ENCODE data around the gene ZMIZ1.

Gene ZMIZ1

GRCh38 chr10:79314761-79315601 lies 246.2 kb downstream of the ZMIZ1 start:
- no peak for DNase-seq

DNA sequence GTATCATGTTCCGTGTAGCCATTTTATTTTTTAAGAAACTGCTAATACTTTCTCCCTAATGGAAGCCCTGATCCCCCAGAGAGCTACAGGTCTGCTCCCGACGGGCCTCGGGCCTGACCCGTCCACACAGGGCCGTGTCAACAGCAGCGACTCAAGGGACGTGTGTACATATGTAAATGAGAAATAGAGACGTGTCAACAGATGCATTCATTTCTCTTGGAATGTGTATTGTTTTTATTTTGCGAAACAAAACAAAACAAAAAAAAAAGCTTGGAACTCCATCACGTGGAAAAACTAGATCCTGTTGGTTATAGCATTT lies 246.8 kb downstream of the ZMIZ1 start:
- no peak for DNase-seq

DNA sequence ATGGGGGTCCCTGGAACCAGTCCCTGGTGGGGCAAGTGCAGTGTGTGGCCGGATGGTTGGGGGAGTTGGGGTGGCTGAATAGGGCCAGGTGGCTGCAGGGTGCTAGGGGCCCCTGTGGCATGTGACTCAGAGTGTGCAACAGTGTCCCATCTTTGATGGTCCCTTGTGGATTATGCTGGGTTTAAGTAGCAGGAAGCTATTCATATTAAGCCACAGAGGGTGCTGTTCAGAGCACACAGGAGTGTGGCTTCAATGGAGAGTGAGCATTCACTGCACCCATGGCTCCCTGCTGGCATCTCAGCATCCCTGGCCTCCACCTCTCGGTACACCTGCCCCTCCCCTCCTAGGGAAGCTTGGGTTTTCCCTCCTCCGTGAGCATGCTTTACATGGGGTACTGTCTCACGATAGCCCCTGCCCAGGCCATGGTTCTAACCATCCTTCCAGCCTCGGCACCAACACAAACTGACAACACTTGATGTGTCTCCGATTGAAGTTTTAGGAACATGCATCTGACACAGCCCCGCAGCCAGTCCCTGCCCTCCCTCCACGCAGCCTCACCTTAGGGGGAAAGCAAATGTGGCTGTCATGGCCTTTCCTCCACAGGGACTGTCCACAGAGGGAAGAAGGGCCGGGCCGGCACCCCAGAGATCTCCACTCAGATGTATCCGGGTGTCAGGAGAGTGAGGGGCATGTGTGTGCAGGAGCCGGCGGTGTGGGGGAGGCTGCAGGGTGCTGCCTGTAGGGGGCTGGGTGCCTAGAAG lies 248.1 kb downstream of the ZMIZ1 start:
- DNase-seq = peak; percentile 22

- no peak for DNase-seq
Measured at GRCh38 chr10:79318369-79318768, 249.6 kb downstream of the ZMIZ1 start.

- DNase-seq = no peak
Measured at GRCh38 chr10:79319115-79319771, 250.5 kb downstream of the ZMIZ1 start.

GRCh38 chr10:79320316-79320715 lies 251.6 kb downstream of the ZMIZ1 start:
- no peak for DNase-seq

DNA sequence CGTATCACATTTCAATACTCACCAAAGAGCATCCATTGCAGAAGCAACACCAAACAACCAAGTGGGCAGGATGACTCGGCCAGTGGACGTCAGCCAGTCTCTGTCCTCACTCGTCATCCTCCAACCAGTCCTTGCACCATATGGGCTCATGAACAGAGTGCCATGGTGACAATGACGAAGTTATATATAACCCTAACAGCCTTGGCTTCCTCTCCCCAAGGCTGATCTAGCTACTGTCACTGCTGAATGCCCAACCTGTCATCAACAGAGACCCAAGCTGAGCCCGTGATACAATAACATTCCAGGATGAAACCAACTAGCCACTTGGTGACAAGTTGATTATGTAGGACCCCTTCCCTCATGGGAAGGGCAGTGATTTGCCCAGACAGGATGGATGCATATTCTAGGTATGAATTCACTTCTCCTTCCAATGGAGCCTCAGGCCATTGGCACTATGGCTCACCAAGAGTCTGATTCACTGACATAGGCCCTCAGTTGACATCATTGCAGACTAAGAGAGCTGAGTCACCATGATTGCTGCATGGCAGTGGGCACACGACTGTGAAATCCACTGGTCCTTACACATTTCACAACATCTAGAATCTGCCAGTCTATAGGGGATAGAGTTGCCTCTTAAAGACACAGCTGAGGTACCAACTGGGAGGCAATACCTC lies 252.2 kb downstream of the ZMIZ1 start:
- DNase-seq = peak; percentile 73

DNA sequence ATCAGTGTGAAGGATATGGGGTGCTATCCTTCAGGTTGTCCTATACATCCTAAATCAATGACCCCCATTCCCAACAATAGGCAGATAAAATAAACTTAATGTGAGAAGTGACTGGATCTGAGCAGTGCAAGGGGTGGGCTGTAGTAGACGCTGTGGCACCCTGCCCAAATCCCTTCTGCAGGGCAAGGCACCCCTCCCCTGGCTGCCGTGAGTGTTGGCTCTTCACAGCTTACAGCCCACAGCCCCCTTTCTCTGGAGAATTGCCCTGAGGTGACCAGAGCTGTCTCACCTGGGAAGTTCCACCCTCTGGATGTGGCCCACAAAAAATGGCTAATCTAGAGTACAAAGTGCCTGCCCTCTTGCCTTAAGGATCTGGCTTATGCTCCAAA lies 252.7 kb downstream of the ZMIZ1 start:
- no peak for DNase-seq

DNA sequence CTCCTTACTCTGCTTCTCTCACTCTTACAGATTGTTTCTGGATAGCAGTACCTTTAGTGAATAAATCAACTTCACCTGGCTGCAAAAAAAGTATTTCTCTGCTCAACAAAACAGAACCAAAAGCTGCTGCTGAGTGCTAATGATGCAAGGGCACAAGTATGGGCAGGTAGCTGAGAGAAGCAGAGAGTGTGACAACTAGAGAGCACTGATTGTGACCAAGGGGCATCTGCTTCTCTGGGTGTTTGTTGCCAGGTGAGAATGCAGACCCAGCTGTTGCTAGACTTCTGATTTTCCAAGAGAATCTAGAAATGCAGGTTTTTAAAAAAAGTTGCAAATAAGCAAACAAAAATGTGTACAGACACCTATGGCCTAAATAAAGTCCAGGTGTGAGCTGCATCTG lies 253.2 kb downstream of the ZMIZ1 start:
- DNase-seq = no peak

DNA sequence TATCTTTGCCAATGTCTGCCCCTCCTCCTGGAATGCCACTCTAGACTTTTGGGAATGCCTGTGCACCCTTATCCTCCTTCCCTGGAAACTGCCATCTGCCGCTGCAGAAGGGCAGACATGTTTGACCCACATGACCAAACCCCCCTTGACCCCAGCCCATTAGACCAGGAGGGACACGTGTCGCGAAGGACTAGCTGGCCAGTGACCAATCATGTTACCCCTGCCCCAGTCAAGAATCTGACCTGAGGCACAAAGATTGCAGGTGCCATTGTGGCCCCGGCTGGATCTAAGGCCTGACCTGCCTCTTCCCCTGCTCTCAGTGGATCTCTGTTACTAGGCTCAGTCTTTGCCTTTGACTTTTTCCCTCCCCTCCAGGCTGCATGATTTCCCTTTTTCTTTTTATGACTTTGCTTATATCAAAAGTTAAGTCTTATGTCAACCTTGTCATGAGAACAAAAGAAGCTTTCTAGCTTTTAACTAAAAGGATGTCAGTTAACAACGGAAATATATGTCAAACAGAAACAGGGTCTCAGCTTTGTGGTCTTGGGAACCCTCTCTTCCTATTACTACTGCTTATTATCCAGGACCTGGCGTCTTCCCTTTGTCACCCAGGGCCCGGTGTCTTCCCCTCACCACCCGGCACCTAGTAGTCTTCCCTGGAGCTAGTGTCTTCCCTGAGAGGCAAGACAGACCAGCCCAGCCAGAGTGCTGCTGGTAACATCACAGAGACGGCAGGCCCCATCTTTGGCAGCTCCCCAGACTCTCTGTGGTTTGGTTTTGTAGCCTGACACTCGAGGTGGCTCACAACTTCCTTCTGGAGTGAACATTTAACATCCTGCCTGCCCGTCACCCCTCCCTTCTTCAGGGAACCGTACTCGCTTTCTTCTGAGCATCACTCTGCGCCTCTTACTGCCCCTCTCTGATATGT lies 254.1 kb downstream of the ZMIZ1 start:
- peak; percentile 94 for DNase-seq

GRCh38 chr10:79323602-79324001 lies 254.8 kb downstream of the ZMIZ1 start:
- DNase-seq = no peak

DNA sequence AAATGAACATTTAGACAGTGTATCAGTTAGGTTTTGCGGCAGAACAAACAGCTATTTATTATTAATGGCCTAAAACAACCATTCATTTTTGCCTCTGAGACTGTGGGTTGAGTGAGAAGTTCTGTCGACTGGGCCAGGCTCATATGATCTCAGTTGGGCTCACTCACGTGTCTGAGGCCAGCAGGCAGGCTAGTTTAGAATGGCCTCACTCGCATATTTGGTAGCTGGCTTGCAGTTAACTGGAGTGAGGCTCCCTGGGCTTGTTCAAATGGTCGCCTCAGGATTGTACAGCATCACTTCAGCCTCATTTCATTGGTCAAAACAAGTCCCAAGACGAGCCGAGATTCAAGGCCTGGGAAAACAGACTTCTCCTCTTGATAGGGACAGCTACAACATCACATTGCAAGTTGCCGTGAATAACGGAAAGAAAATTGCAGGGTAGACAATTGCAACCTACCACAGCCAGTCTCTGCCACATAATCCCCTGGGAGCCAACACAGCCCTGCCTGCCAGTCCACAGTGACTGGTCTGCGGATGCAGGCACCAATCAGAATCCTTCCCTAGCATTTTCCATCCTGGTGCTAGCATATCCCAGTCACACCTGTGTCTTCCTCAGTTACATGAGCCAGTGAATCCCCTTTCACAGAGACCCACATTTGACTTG lies 255.4 kb downstream of the ZMIZ1 start:
- no peak for DNase-seq

GRCh38 chr10:79326361-79327089 lies 257.8 kb downstream of the ZMIZ1 start:
- no peak for DNase-seq

- DNase-seq = no peak
Measured at GRCh38 chr10:79327090-79327457, 258.3 kb downstream of the ZMIZ1 start.

DNA sequence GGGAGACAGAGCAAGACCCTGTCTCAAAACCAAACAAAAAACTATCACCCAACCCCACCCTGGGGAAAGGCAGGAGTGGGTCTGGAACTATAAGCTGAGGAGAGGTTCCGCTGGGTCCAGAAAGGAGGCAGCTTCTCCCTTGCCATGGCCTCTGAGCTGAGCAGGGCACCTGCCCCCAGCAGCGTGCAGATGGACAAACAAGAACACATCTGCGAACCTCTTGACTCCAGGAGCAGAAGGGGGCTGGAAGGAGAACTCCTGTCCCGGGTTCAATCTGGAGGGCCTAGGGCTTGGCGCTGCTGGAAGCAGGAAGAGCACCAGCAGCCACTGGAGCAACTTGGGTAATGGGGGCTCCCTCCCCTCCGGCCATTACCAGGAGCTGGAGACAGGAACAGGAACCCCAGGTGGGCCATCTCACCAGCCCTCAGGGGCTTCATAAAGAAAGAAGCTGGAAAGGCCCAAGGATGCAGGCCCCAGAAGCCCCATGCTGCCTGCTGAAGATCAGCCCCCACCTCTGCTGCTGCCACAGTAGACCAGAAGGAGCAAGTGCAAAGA lies 259.5 kb downstream of the ZMIZ1 start:
- DNase-seq = no peak

GRCh38 chr10:79328737-79329504 lies 260.2 kb downstream of the ZMIZ1 start:
- DNase-seq = no peak

DNA sequence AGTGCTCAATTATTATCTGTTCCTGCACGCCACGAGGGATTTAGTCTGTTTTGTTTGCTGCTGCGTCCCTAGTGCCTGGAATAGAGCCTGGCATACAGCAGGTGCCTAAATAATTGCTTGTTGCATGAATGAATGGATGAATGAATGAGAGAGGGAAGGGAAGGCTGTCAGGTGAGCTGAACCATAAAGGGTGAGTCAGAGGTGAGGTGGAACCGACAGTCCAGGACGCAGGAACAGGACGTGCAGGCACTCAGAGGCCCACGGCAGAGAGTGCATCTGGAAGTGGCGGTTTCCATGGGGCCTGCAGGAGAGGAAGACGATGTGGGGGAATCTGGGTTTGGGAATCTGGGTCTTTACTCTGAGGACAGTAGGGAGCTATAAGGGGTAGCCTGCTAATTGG lies 260.8 kb downstream of the ZMIZ1 start:
- DNase-seq = no peak

DNA sequence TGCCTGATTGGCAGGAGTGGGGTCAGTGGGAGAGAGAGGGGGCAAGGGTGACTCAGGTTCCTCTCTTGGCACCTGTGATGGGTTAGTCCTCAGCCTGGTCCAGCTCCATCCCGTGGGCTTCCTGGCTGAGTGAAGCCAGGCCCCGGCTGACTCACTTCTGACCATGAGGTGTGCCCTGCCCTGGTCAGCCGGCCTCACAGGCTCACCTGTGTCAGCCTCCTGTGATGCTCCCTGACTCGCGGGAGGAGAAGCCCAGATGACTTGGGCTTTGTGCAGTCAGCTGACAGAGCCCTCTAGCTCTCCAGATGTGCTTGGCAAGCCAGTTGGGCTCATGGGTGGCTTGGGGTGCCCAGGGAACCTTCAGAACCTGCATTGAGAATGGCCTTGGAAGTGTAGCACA lies 262.5 kb downstream of the ZMIZ1 start:
- no peak for DNase-seq

DNA sequence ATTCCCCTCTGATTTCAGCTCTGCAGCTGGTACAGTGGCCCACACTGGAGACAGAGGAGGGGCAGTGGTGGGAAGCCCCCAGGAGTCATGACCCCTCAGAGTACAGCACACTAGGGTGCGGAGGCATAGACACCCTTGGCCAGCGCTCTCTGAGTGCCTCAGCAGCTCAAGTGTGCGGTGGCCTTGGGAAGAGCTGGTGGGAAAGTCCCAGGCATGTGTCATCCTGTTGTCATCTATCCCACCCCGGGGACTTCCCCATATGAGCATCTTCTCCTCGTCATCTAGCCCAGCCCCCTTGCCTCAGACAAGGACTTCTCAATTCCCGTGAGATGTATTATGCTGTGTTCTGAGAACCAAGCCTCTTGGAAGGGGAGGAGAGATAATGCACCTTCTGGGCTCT lies 262.9 kb downstream of the ZMIZ1 start:
- peak; percentile 89 for DNase-seq
